Stimulated activated CD4-positive, alpha-beta T cell treated with anti-CD3 and anti-CD28 coated beads, Interleukin-4, amount 100 ng/mL, for 24 hours (primary cell): ENCODE data around the gene AP3M1.
A peak's percentile ranks its signal among the peaks of the same experiment; 100 is the strongest.
"Not testable (repeated sequence)": the region's sequence is repeated elsewhere in the genome, so short reads cannot be mapped to it uniquely, and the experiment has no call there.

Experiments used
- DNase-seq: peaks from one replicate; pipeline ENCODE4 v3.0.0-alpha.2; 2020

The AP3M1 gene, protein sequence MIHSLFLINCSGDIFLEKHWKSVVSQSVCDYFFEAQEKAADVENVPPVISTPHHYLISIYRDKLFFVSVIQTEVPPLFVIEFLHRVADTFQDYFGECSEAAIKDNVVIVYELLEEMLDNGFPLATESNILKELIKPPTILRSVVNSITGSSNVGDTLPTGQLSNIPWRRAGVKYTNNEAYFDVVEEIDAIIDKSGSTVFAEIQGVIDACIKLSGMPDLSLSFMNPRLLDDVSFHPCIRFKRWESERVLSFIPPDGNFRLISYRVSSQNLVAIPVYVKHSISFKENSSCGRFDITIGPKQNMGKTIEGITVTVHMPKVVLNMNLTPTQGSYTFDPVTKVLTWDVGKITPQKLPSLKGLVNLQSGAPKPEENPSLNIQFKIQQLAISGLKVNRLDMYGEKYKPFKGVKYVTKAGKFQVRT

DNA sequence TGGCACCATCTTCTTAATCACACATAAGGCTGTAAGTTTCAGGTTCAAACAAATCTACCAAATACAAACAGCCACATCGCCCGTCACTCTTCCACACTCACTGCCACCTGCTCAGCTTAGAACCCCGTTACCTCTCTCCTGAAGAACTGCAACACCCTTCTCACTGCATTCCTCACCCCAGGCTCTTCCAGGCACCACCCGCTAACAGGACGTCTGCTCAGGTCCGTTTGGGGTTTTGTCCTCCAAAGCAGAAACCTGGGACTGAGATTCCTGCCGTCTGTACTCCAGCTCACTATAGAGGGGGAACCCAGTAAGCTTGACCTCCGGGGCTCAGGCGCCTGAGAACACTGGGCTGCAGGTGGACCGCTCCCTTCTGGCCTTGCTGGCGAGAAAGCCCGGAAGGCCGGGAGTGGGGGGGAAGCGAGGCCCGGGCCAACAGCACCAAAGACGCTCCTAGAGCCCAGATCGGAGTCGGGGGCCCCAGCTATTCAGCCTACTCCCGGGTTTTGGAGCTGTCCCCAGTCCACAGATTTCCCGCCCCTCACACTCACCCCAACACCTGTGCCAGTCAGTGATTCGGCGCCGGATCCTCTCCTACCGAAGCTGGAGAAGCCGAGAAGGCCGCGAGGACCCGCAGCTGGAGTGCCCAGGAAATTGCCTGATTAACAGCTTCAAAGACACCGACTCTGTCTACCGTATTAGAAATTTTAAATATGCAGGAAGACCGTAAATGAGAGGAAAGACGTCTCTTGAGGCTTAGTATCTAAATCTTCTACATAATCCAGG lies at the start of gene AP3M1:
AP3M1 (minus strand) TSS at position 625 of the 786 bp plus-strand sequence. CDS start 12,449 bp downstream, outside the sequence.
- DNase-seq: peak; percentile 85

DNA sequence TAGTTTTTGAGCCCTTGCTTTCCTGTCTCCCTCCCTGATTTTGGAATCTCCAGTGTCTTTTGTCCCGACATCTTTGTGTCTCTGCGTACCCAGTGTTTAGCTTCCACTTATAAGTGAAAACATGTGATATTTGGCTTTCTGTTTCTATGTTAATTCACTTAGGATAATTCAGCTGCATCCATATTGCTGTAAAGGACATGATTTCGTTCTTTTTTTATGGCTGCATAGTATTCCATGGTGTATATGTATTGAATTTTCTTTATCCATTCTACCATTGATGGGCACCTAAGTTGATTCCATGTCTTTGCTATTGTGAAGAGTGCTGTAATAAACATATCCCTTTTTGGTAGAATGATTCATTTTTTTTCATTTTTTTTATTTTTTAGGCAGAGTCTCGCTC lies 48.7 kb upstream of the AP3M1 start:
- DNase-seq: no peak

DNA sequence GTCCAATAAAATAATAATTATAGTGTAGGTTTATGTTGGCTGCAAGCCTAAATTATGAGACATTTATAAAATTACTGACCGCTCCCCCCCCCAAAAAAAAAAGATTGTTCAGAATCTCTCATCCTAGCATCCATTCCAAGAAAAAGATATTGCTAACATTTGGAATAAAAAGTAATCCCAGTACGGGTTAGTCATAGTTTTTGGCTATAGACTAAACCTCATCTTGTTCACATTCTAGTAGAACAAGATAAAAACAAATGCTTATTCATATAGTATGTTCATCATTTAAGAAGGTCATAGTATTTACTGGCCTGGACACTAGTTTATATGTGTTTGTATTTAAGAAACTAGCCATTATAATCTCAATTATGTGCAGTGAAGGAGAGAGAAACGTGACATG lies 44.4 kb upstream of the AP3M1 start:
- no peak for DNase-seq

DNA sequence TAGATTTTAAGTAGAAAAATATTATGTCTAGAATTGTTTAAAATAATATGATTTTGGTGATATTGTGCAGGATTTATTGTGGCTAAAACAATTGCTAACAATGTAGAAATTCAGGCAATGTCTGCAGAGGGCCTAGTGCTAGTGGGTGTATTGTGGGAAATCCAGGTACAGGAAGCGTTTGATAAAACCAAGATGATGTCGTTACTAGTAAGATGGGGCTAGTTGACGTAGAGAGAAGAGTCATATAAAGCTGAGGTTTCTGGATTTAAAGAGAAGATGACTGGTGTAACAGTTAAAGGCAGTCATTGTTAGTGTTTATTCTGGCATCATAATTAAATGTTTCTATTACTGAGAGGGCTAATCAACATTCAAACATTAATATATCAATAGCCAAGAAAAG lies 43.9 kb upstream of the AP3M1 start:
- no peak for DNase-seq

DNA sequence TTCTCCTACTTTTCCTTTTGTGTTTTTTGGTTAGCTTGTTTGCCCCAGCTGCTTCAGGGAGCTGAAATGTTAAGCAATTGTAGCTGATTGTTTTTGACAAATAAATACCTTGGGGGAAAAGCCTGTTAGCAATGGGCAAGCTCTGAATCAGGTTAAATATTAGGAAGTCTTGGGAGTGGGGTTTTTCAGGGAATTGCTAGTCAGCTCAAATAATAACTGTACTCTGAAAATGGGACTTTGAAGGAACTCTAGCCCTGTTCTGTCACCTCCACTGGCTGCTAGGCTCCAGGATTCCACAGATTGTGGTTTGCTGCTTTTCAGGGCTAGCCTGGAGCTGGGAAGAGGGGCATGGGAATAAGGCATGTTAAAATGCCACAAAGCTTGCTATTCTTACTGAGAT lies 39.9 kb upstream of the AP3M1 start:
- DNase-seq: no peak

DNA sequence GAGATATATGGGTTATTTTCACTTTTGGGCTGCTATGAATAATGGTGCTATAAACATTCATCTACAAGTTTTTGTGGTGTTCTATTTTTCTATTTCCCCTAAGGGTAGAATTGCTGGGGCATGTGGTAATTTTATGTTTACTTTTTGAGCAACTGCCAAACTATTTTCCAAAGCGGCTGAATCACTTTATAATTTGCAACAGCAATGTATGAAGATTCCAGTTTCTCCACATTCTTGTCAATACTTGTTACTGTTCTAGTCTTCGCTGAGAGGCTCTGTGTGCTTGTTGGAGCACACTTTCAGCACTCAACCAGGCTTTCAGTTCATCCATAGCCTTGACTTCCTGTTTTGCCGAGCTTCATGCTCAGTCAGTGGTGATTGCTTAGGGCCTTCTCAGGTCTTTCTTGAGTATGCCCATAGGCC lies 39.4 kb upstream of the AP3M1 start:
- no peak for DNase-seq

DNA sequence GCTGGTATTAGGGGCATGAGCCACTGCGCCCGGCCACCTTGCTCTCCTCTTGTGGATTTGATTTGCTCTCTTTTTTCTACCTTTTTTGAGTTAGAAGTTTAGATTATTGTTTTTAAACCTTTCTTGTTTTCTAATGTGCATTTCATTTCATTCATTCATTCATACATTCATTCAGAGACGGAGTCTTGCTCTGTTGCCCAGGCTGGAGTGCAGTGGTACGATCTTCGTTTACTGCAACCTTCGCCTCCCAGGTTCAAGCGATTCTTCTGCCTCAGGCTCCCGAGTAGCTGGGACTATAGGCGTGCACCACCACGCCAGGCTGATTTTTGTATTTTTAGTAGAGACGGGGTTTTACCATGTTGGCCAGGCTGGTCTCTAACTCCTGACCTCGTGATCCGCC lies 38.0 kb upstream of the AP3M1 start:
- not testable (repeated sequence) for DNase-seq

DNA sequence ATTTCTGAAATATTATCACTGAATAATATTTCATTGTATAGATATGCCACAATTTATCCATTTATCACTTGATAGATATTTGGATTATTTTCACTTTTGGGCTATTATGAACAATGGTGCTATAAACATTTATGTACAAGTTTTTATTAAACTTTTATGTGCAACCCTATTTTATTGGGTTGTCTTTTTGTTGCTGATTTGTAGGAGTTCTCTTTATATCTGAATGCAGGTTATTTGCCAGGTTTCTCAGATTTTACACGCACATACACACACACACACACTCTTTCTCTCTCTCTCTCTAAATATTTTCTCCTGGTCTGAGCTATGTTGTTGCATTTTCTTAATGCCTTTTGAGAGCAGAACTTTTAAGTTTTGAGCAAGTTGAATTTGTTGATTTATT lies 36.6 kb upstream of the AP3M1 start:
- no peak for DNase-seq

DNA sequence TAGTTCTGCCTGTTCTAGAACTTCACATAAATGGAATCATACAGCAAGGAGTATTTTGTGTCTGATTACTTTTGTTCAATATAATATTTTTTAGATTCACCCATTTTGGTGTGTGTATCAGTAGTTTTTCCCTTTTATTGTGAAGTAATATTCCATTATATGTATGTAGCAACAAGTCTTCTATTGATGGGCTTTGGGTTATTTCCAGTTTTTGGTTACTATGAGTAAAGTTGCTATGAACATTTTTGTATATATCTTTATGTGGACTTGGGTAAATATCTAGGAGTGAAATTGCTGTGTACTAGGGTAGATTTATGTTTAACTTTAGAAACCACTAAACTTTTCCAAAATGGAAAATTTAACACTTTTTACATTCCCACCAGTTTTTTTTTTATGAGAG lies 36.0 kb upstream of the AP3M1 start:
- no peak for DNase-seq

DNA sequence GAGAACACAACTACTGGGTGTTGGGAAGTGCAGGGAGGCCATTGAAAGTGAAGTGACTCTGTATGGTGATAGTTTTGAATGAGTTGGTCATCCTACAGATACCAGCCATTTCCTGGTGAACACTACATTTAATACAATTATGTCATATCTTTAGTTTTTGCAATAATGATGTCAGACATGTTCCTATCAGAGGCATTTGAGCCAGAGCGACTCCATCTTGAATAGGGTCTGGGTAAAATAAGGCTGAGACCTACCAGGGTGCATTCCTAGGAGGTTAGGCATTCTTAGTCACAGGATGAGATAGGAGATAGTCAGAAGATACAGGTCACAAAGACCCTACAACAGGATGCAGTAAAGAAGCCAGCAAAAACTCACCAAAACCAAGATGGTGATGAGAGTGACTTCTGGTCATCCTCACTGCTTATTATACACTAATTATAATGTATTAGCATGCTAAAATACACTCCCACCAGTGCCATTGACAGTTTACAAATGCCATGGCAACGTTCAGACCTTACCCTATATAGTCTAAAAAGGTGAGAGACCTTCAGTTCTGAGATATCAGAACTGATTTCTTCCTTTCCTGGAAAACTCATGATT lies 28.6 kb upstream of the AP3M1 start:
- no peak for DNase-seq

DNA sequence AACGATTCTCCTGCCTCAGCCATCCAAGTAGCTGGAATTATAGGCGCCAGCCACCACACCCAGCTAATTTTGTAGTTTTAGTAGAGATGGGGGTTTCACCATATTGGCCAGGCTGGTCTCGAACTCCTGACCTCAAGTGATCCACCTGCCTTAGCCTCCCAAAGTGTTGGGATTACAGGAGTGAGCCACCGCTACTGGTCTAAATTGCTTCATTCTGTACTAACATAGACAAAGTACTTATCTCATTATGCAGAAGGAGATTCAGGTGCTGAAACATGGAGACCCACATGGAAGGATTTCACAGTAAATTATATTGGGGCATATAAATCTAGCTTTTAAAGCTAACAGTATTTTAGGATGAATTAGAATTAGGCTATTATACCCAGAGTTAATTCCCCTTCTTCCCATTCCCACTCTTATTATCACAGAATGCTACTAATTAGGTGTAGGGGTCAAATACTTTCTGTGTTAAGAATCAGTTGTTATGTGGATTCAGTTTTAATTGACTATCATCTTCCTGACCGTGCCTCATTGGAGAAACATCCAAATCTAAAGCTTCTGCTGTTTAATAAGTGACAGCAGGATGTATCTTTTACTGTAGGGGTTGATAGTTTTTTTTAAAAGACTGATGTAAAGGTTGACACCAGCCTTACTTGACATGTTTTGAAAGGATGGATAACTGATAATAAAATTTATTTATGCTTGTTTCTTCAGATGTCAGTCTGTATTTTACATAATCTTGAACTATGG lies 27.6 kb upstream of the AP3M1 start:
- DNase-seq: no peak

DNA sequence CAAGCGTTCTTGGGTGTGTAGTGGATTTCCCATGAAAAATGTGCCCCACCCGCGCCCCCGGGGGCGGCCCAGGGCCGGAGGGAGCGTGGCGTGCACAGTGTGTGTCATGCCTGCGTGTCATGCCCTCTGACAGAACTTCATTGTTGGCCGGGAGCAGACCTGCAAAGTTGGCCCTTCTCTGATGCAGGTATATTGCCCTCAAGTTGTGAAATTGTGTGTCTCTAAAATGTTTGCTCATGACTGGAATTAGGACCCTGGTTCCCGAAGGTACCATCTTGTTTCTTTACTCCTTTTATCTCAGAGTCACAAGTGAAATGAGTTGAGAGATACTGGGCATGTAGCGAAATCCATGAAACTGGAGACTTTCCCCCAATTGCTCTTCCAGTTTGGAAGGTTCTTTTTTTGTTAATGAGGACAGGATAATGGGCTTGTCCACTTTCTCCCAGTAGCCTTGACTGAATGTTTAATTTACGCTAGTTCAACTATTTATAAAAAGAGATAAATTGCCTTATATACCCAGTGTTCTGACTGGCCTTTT lies 26.6 kb upstream of the AP3M1 start:
- peak; percentile 51 for DNase-seq

DNA sequence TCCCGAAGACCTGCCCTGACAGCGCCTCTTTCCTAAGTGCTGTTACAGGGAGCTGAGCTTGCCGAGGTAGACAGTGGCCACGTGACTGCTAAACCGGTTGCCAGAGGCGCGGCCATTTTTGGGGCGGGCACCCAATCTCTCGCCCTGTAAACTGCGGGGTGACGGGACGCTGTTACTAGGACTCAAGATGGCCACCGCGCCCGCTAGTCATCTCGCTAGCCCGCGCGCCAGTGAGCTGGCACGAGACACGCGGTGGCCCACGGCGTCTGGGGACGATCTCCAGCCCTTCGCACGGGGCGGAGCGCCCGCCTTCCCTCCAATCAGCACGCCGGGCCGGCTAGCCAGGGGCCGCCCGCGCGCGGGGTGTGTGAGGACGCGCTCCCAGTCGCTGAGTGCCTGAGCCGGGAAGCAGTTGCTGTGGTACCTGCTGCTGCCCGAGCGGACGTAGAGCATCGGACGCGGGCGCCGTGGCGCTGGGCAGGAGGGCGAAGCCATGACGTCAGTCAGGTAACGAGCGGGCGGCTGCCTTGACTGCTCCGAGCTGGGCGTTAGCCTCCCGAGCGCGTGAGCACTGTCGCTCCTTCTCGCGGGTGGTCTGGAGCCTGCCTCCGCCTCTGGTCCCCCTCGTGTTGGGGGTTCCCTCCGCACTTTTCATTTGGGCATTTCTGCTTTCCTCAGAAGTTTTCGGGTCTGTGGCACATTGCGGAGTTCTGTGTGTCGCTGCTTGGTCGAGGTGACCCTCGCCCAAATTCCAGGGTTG lies 25.9 kb upstream of the AP3M1 start:
- peak; percentile 98 for DNase-seq

DNA sequence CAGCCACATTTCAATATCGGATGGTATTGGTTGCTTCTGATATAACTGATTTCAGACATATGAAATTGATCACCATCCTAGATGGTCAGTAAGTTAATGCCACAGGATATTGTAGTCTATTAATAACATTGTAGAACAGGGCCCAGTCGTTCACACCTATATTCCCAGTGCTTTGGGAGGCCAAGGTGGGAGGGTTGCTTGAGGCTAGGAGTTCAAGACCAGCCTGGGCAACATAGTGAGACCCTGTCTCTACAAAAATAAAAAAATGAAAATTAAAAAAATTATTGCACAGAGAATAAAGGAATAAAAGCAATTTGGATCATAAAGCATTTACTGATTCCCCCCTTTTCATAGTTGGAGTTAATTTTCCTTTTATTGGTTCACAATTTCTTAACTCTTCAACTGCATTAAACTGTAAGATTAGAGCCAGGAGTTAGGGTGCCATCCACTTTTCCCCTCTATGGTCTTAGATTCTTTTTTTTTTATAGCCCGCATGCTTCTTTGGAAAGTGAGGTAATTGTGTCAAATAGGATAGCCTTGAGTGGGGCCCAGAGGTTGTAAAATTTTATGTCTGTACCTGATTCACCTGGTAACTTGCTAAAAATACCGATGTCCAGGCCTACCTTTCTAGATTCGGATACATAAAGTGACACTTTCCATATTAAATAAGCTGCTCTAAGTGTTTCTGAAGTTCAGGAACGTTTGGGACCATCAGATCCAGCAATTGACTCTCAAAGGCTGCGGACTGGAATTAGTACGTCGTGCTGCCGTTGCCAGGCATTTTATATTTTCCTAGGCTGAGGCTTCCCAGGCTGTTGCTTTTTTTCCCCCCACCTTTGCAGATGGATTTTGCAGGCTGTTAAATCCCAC lies 25.1 kb upstream of the AP3M1 start:
- no peak for DNase-seq

DNA sequence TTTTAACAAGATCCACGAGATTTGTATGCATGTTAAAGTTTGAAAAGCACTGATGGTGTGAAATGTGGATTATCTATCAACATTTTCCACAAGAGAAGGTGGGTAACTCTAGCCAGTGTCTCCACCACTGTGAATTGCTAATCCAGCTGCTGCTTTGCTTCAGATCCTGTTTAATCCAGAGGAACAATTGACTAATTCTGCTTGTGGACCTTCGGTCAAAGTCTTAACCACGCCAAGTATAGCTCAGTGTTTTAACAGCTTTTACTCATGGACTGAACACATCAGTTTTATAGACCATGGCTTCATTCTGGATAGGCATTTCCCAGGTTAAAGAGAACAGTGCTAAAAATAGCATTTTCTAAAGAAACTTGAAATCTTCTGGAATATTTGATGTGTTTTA lies 23.9 kb upstream of the AP3M1 start:
- no peak for DNase-seq

DNA sequence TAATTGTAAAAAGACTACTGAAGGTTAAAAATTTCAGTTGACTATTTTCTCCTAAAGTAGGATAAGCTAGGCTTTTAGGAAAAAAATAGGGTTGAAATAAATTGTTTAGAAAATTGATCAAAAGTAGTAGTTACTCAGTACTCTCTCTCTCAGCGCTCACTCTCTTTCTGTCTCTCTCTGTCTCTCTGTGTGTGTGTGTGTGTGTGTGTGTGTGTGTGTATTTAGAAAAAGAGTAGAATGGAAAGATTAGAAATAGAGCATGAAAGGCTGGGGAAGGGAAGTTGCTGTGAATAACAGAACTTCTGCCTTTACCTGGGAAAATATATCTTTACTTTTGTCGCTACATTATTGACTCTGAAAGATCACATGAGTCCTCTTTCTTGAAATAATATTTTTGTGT lies 21.0 kb upstream of the AP3M1 start:
- DNase-seq: no peak

DNA sequence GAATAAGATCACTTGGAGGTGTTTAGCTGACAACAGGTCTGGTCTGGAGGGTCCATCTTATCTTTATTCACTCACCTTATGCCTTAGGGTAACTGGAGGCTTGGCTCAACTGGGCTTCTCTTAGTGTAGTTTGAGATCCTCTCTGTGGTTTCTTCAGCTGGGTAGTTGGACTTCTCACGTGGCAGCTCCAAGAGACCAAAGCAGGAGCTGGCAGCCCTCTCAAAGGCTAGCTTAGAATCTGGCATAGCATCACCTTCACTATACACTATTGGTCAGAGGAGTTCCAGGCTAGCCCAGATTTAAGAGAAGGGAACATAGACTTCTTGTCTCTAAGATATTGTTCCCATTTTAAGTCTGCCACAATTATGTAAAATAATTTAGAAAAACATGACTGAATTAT lies 16.8 kb upstream of the AP3M1 start:
- DNase-seq: no peak

DNA sequence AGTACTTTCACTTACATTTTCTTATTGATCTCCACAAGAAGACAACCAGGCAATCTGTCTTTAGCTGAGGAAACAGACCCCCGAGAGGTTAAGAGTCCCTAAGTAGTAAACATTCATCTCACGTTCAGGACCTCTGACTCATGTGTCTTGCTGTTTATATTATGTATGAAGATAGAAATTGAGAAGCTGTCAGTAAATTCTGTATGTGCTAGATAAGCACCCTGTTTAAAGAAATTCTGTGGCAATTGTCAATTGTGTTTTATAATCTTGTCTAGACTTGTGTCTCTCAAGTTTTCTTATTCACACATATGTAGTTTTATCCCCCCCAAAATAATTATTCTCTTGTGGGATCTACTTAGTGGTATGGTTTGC lies 14.9 kb upstream of the AP3M1 start:
- DNase-seq: no peak

DNA sequence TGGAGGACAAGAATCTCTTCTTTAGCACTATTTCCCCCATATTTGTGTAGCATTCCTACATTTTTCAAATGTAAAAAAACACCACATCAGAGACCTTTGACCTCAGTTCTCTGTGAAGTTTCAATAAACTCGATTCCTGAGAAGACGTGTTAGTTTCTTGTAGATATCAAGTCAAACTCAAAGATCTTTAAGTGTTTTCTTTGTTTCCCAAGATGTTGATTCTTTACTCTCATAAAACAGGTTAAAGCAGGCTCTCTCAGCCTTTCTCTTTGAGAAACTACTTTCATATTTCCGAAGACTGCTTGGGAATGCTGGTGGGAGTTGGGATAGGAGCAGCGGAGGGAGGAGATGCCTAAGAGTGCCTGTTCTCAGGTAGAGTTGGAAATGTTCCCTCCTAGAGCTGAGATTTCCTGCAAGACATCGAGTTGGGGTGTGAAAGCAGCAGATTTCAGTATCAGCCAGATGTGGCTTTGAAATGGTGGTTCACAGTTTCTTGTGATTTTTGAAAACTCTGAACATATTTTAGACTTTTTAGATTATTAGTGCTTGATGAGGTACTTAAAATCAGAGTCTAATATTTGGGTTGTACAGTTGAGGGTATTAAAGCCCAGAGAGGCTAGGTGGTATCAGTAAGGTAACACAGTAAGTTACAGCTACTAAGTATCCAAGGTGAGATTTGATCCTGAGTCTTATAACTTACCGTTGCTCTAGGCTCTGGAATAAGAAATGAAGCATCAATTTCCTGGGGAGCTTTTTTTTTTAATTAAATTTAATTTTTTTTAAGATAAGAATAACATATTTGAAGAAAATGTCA lies 14.3 kb upstream of the AP3M1 start:
- no peak for DNase-seq
